Hepatic stellate cell (primary cell): Measurements from ENCODE around the gene TAGLN.
"Not testable (repeated sequence)": the region's sequence is repeated elsewhere in the genome, so short reads cannot be mapped to it uniquely, and the experiment has no call there.

Source experiments
- DNase-seq: peaks from one replicate; pipeline ENCODE4 v3.0.0; 2011; ENCODE audit warnings: low spot score

Gene TAGLN

DNA sequence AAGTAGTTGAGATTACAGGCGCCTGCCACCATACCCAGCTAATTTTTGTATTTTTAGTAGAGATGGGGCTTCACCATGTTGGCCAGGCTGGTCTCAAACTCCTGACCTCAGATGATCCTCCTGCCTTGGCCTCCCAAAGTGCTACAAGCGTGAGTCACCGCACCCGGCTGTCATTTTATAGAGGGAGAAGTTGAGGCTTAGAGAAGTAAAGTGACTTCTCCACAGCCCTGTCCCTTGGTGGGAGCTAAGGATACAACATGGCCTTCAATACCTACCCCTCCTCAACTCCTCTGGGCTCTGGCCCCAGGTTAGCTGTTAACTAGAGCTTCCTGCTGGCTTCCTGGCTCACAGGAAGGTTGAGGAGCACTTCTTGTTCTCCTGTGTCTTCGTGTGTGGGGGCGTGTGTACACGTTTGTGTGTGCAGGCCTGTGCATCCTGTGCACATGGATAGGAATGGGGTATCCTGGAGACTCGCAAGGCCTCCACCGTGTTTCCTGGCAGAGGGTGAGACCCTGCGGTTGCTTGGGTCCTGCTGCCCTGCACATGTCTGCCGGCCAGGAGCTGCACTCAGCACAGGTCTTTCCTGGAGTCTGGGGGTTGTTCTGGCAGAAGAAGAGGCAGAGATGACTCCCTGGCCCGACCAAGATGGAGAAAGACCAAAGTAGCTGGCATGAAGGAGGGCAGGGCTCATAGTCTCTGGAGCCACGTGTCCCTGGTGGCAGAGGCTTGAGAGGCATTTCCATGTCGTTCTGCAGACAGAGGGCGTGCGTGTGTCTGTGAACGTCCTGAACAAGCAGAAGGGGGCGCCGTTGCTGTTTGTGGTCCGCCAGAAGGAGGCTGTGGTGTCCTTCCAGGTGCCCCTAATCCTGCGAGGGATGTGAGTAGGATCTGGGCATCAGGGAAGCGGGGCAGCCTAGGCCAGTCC, 18.2 kb upstream of the TAGLN start:
- peak; percentile 71 for DNase-seq

DNA sequence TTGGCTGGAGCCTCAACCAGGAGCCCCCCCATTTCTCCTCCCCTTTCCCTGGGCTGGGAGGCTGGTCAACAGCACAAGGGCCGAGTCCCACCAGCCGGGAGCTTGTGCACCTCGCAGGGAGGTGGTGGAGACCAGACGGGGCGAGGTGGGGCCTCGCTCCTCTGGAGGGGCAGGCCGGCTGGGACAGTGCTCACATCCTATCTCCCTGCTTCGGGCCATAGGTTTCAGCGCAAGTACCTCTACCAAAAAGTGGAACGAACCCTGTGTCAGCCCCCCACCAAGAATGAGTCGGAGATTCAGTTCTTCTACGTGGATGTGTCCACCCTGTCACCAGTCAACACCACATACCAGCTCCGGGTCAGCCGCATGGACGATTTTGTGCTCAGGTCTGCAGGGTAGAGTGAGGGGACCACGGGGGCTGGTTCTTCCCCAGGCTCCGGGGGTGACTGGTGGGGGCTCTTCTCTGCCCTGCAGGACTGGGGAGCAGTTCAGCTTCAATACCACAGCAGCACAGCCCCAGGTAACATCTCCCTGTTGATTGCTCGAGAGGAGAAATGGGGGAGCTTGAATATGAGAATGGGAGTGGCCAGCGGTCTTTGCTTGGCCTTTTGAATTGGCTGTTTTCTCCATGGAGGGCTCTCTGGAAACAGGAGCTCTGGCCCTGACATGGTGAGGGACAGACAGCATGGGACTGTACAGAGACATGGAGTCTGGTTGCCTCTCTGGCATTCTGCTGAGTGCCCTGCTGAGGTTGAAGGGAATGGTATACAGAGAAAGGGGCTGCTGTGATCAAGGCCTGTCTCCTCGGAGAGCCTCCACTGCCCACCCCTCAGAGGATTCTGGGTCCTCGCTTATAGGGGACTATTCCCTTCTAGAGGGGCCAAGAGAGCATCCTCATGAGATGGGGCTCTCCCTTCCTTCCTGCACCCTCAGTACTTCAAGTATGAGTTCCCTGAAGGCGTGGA, 17.3 kb upstream of the TAGLN start:
- DNase-seq, result no peak

DNA sequence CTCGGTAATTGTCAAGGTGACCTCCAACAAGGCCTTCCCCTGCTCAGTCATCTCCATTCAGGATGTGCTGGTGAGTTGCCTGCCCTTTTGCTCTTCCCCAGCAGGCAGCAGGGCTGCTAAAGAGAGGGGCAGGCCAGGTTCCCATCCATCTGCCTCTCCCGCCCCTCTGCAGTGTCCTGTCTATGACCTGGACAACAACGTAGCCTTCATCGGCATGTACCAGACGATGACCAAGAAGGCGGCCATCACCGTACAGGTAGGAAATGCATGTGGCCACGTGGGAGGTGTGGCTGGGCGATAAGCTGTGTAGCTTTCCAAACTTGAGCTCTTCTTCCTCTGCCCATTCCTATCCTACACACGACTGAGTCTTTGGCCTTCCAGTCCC, 16.6 kb upstream of the TAGLN start:
- no peak for DNase-seq

DNA sequence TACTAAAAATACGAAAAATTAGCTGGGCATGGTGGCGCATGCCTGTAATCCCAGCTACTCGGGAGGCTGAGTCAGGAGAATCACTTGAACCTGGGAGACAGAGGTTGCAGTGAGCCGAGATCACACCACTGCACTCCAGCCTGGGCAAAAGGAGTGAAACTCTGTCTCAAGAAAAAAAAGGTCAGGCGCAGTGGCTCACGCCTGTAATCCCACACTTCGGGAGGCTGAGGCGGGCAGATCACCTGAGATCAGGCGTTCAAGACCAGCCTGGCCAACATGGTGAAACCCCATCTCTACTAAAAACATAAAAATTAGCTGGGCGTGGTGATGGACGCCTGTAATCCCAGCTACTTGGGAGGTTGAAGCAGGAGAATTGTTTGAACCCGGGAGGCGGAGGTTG, 16.0 kb upstream of the TAGLN start:
- DNase-seq, result not testable (repeated sequence)

DNA sequence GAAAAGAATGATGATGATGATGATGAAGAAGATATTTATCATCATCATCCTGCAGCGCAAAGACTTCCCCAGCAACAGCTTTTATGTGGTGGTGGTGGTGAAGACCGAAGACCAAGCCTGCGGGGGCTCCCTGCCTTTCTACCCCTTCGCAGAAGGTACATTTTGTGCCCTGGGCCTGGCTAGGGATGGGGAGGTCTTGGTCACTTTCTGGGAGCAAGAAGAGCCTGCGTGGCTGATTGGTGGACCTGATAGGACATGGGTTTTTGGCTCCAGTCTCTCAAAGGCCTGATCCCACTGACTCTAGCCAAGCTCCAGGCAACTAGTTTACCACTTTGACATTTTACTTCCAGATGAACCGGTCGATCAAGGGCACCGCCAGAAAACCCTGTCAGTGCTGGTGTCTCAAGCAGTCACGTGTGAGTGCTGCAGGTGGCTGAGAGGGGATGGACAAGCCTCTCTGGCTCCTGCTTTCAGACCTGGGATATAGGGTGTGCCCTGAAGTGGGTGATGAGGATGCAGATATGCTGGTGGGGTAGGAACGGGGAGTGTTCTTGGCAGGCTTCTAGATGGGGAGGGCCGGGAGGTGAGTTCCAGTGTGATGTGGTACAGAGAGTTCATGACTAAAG, 15.3 kb upstream of the TAGLN start:
- DNase-seq, result no peak

DNA sequence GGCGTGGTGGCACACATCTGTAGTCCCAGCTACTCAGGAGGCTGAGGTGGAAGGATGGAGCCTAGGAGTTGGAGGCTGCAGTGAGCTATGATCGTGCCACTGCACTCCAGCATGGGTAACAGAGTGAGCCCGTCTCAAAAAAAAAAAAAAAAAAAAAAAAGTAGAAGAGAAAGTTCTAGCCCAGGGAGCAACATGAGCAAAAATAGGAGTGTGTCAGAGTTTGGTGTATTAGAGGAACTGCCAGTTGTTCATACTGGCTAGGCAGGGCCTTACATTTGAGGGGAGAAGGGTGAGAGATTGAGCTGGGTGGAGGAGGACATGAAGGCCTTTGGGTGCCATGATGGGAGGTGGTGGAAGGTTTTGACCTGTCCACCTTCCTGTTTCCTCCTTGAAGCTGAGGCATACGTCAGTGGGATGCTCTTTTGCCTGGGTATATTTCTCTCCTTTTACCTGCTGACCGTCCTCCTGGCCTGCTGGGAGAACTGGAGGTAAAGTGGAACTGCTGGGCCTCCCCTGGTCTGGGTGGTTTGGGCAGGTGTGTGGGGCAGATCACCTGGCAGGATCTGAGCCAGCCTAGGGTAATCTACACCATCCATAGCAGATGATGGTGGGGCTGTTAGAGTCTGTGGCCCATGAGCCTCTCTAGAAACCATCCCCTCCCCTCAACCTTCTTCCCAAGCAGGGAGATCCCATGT, 13.3 kb upstream of the TAGLN start:
- DNase-seq, result no peak

DNA sequence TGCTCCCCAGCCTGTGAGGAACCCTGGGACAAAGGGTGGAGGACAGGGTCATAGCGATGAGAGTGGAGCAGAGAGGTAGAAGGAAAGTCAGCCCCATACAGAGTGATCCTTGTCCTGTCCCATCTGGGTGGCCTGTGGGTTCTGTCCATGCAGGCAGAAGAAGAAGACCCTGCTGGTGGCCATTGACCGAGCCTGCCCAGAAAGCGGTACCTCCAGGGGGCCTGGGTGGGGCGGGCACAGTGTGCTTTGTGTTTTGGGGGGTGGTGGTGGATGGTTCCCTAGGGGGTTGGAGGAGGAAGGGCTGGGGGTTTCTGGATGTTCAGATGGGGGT, 12.8 kb upstream of the TAGLN start:
- no peak for DNase-seq

DNA sequence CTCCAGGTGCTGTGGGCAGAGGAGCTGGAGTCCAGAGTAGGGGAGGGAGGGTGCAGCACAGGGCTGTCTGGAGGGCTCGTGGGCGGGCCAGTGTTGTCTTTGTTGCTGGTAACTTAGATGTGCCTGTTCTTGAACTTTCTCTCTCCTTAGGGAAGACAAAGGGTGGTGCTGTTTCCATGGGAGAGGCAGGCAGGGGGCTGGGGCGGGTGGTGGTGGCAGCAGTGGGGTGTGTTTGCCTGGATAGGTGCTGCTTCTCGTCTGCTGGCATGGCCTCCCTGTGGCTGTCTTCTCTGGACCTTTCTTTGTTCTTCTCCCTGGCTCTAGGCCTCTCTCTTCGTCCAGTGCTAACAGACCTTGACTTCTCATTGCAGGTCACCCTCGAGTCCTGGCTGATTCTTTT, 12.2 kb upstream of the TAGLN start:
- DNase-seq, result no peak

DNA sequence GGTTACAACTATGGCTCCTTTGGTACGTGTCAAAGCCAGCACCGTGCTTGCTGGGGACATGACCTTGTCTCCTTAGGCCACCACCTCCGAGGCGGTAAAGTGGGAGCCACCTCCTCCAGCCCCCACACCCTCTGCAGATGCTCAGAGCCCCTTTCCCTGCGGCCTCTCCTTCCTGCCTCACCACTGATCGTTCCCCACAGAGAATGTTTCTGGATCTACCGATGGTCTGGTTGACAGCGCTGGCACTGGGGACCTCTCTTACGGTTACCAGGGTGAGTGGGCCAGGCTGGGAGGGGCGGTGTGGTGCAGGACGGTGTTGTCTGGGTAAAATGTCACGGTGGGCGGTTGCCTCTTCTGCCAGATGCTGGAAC, 11.8 kb upstream of the TAGLN start:
- DNase-seq, result no peak

DNA sequence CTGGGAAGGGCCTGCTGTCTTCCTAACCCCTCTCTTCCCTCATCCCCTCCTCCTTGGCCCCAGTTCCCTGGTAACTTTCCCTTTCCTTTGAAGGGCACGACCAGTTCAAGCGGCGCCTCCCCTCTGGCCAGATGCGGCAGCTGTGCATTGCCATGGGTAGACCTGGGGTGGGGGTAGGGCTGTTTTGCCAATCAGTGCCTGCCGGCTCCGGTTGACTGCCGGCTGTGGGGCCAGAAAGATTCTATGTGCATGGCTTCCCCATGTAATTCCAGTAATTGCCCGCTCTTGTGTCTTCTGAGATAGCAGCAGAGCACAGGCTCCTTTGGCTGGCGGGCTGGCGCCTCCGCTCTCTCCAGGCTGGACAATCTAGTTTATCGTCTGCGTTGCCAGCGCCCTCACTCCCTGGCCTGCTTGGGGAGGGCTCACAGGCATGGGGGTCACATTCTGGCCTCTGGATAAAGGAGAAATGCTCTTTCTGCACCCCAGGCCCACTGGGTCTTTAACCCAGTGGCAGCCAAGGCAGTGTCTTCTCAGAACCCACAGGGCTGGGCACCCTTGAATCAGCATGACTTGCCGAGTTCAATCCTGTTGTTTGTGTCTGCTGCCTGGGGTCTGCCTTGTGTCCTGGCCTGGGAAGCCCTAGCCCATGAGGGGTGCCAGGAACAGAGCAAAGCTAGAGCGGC, 11.2 kb upstream of the TAGLN start:
- DNase-seq, result no peak

DNA sequence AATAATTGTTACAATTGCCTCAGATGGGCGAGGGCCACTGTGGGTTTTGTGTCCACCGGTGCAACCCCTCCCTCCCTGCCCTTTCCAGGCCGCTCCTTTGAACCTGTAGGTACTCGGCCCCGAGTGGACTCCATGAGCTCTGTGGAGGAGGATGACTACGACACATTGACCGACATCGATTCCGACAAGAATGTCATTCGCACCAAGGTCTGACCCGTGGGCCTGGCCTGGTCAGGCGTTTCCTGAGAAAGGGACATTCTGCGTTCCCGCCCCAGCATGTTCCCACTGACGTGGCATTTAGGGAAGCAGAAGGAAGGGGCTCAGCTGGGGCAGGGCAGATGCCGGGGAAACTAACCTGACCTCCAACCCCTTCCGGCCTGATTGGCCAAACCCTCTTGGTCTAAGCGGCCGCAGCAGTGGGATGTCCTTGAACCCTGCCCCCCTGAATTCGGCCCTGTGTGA, 10.5 kb upstream of the TAGLN start:
- no peak for DNase-seq

DNA sequence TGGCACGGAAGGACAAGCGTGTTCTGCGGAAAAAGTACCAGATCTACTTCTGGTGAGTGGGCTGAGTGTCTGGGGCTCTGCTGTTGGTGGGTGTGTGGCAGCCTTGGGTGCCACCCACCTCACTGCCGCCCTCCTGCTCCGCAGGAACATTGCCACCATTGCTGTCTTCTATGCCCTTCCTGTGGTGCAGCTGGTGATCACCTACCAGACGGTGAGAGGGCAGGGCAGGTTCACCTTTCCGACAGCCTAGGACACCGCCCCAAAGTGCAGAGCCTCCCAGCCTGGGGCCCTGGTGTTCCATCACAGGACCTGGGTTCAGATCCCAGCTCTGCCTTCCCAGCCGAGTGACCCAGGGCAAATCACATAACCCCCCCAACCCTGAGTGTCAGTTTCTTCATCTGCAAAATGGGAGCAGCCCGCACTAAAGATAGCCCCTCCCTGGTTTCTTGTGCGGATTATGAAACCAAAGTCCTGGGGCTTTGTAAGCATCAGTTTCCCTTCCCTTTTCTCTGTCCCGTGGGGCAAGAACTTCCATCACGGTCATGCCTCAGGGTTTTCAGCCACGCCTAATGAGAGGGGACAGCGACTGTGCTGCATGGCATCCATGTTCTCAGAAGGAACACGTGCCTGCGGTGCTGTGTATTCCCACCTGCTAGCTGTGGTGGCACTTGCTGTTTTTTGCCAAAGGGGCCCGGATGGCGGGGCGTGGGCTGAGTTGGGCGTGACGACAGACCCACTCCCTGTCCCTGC, 9.8 kb upstream of the TAGLN start:
- DNase-seq, result no peak

DNA sequence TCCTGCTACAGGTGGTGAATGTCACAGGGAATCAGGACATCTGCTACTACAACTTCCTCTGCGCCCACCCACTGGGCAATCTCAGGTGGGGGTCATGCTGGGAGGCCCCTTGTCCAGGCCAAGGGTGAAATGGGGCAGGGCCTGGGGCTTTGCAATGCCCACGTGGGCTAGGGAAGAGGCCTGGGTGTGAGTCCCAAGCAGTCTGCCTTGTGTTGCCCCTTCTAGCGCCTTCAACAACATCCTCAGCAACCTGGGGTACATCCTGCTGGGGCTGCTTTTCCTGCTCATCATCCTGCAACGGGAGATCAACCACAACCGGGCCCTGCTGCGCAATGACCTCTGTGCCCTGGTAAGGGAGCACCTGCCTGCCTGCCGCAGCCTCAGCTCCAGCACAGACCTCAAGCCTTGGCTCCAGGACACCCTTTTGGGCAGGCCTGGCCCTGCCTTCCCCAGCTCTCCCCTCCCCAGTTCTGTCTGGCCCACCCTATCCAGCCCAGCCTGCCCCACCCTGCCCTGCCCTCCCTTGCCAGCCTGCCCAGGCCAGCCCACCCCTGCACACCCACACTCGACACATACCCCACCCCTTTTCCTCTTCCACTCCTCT, 9.1 kb upstream of the TAGLN start:
- no peak for DNase-seq

DNA sequence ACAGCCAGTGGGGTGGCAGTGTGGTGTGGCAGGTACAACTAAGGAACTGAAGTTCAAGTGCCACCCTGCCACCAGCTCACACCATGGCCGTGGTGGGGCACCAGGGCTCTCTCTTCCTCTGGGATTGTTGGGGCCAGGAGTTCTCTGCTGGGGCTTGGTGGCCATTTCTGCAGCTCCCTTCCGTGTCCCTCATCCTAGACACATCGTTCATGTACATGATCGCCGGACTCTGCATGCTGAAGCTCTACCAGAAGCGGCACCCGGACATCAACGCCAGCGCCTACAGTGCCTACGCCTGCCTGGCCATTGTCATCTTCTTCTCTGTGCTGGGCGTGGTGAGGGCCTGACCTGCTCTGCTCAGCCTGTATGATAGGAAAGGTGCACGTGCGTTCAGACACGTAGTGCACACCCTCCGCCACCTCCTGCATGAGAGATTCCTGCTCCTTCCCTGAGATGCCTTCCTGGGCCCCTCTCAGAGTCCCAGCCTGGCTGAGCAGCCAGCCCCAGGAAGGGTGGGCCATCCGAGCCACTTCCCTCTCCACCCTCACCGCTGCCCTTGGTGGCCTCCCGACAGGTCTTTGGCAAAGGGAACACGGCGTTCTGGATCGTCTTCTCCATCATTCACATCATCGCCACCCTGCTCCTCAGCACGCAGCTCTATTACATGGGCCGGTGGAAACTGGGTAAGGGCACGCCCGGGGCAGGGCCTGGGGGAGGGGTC, 7.3 kb upstream of the TAGLN start:
- no peak for DNase-seq

DNA sequence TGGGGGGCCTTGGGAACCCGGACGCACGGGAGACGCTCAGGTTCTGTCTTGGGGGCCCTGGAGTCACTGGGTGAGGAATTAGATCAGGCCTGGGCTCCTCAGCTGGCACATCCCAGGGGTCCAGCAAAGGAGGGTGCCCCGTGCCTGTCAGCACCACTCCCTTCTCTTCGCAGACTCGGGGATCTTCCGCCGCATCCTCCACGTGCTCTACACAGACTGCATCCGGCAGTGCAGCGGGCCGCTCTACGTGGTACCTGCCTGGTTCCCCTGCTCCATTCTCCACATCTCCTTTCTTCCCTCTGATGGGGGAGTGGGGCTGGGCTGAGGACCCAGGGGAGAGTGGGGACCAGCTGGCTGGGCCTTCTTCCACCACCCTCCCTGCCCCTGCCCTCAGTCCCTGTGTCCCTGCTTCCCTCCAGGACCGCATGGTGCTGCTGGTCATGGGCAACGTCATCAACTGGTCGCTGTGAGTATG, 6.7 kb upstream of the TAGLN start:
- DNase-seq, result no peak

DNA sequence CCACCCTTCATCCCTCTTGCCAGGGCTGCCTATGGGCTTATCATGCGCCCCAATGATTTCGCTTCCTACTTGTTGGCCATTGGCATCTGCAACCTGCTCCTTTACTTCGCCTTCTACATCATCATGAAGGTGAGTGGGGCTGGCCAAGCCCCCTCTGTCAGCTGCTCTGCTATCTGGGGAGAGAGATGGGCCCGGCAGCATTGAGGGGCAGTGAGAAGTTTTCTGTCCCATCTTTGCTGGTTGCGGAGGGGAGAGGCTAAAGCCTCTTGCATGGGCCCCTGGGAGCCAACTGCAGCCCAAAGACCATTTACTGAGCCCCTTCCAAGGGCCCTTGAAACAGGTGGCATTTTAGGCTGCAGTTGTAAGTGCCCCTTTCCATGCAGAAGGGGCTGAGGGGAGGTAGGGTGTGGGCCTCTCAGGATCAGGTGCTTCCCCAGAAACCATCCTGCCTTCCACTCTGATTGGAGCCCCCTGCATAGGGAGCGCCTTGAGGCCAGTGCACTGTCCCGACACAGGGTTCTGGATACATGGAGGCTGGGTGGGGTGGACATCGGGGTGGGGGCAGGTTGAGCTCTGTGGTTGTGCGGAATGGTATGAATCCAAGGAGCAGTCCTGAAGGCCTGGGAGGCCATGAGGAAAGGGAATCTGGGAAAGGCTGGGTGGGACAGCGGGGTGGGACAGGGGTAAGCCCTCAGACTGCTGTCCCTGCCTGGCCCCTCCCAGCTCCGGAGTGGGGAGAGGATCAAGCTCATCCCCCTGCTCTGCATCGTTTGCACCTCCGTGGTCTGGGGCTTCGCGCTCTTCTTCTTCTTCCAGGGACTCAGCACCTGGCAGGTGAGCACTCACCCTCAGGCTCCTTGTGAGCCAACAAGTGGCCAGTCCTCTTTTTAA, 5.8 kb upstream of the TAGLN start:
- no peak for DNase-seq

DNA sequence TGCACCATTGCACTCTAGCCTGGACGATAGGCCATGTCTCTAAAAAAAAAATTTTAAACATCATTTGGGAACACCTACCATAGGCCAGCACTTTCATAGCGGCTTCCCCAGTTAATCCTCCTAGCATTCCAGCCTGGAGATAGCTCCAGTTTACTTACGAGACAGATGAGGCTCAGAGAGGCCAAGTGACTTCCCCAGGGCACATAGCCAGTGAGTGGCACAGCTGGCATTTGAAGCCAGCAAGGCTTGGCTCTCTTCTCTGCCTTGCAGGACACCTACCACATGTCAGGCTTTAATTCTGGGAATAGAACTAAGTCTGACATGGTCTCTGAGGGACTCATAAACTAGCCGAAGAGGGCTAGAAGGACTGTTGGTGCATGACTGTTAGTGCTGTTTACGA, 4.9 kb upstream of the TAGLN start:
- DNase-seq, result no peak

DNA sequence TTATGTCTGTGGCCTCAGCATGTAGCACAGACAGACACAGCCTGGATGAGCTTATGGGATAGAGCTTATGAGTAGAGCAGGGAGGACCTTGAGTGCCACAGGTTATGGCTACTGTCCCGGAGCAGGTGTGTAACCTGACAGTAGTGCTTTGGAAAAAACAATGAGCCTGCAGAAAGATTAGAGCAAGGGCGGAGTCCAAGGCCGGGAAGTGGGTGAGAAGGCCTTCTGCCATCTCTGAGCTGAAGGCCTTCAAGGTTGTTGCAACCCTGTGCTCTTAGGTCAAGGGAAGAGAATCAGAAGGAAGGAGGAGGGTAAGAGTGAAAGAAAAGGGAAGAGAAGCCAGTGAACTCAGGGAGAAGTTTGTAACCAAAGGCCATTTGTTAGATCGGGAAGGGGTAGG, 3.9 kb upstream of the TAGLN start:
- DNase-seq, result no peak
